Measurements from ENCODE around the gene CDH4.

The CDH4 gene

DNA sequence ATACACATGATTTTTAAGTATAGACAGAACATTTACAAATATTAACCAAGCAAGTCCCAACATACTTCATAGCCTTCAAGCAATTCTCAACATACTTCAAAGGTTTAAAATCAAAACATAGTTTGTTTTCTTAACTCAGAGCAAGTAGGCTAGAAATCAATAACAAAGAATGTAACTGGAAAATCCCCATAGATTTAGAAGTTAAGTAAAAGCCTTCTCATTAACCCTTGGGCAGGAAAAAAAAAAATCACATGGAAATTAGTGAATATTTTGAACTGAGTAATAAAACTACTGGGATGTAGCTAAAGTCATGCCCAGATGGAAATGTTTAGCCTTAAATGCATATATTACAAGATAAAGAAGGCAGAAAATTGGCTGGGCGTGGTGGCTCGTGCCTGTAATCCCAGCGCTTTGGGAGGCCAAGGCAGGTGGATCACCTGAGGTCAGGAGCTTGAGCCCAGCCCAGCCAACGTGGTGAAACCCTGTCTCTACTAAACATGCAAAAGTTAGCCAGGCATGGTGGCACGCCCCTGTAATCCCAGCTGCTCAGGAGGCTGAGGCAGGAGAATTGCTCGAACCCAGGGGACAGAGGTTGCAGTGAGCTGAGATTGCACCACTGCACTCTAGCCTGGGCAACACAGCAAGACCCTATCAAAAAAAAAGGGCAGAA is 497.5 kb downstream of the CDH4 start:
- H3K27me3 ChIP-seq (ENCODE audit: insufficient read depth, low read length) = no peaks in the 10 kb centered on the region
- peaks cover 4 to 10% of the 10 kb centered on the region in 2 experiments for H3K4me1 ChIP-seq (ENCODE audit: control insufficient read depth in 1 of 2, insufficient read depth in 2 of 2, low read length in 2 of 2)
- no peak overlapping the region for H3K27ac ChIP-seq (ENCODE audit: low read depth, low read length)
- no peak overlapping the region for H2BK12ac ChIP-seq (ENCODE audit: low read length)
- no peaks in the 10 kb centered on the region for H3K36me3 ChIP-seq (ENCODE audit: control insufficient read depth in 1 of 2, insufficient read depth in 2 of 2, low read length in 2 of 2)
- no peak overlapping the region for H2AK5ac ChIP-seq (ENCODE audit: low read length)
- H3K14ac ChIP-seq (ENCODE audit: low read length) = no peak overlapping the region
- H3K4me2 ChIP-seq (ENCODE audit: low read length) = no peak overlapping the region
- no peaks in the 10 kb centered on the region for H3K79me2 ChIP-seq (ENCODE audit: control insufficient read depth, insufficient read depth, low read length, poor library complexity)
- no peak overlapping the region for H3K9ac ChIP-seq (ENCODE audit: low read length)
- DNase-seq = no peak
- no peak overlapping the region for H2BK5ac ChIP-seq (ENCODE audit: low read depth, low read length, poor library complexity)
- no peak overlapping the region for H3K18ac ChIP-seq (ENCODE audit: low read length)
- H2AFZ ChIP-seq (ENCODE audit: insufficient read depth, low read length, poor library complexity) = no peak overlapping the region
- H4K91ac ChIP-seq (ENCODE audit: low read depth, low read length) = no peak overlapping the region
- no peak overlapping the region for H4K12ac ChIP-seq (ENCODE audit: low read depth, low read length)
- H3K9me3 ChIP-seq (ENCODE audit: insufficient read depth, low read depth, low read length) = peaks cover 5% of the 10 kb centered on the region
- no peak overlapping the region for H3K4me3 ChIP-seq (ENCODE audit: low read depth, low read length)
- no peak overlapping the region for H2BK120ac ChIP-seq (ENCODE audit: insufficient read depth, low read length, poor library complexity)
- H3K79me1 ChIP-seq (ENCODE audit: low read length) = no peaks in the 10 kb centered on the region
- WGBS (ENCODE audit: extremely low coverage, insufficient coverage, insufficient read length) = no CpG with 5 or more reads among the region's 6 CpGs
- no peak overlapping the region for H3K23ac ChIP-seq (ENCODE audit: low read length)
- H3K4ac ChIP-seq (ENCODE audit: low read depth, low read length) = no peak overlapping the region
- no peak overlapping the region for H4K8ac ChIP-seq (ENCODE audit: low read depth, low read length)

DNA sequence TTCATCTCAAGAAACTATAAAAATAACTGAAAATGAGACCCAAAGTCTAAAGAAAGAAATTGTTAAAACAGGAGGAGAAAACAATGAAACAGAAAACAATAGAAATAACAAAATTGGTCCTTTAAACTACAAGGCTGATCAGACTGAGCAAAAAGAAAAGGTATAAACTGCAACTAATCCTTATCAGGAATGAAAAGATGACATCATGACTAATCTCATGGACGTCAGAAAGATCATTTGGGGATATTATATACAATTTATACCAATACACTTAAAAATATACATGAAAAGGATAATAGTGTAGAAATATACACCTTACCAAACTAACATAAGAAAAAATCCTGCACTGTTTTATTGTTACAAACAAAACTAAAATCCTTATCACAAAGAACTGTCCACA is 498.0 kb downstream of the CDH4 start:
- H3K27ac ChIP-seq (ENCODE audit: low read depth, low read length) = no peak overlapping the region
- DNase-seq = no peak
- no peaks in the 10 kb centered on the region for H3K36me3 ChIP-seq (ENCODE audit: control insufficient read depth in 1 of 2, insufficient read depth in 2 of 2, low read length in 2 of 2)
- no peak overlapping the region for H3K4ac ChIP-seq (ENCODE audit: low read depth, low read length)
- no peak overlapping the region for H3K23ac ChIP-seq (ENCODE audit: low read length)
- peaks cover 4 to 10% of the 10 kb centered on the region in 2 experiments for H3K4me1 ChIP-seq (ENCODE audit: control insufficient read depth in 1 of 2, insufficient read depth in 2 of 2, low read length in 2 of 2)
- no peaks in the 10 kb centered on the region for H3K79me1 ChIP-seq (ENCODE audit: low read length)
- no peak overlapping the region for H3K4me3 ChIP-seq (ENCODE audit: low read depth, low read length)
- H2BK120ac ChIP-seq (ENCODE audit: insufficient read depth, low read length, poor library complexity) = no peak overlapping the region
- WGBS (ENCODE audit: extremely low coverage, insufficient coverage, insufficient read length) = no CpG with 5 or more reads among the region's 1 CpG
- no peaks in the 10 kb centered on the region for H3K79me2 ChIP-seq (ENCODE audit: control insufficient read depth, insufficient read depth, low read length, poor library complexity)
- peaks cover 7% of the 10 kb centered on the region for H3K9me3 ChIP-seq (ENCODE audit: insufficient read depth, low read depth, low read length)
- no peak overlapping the region for H2AFZ ChIP-seq (ENCODE audit: insufficient read depth, low read length, poor library complexity)
- H3K18ac ChIP-seq (ENCODE audit: low read length) = no peak overlapping the region
- no peak overlapping the region for H4K8ac ChIP-seq (ENCODE audit: low read depth, low read length)
- H4K91ac ChIP-seq (ENCODE audit: low read depth, low read length) = no peak overlapping the region
- H4K12ac ChIP-seq (ENCODE audit: low read depth, low read length) = no peak overlapping the region
- no peak overlapping the region for H2BK12ac ChIP-seq (ENCODE audit: low read length)
- no peak overlapping the region for H3K9ac ChIP-seq (ENCODE audit: low read length)
- no peaks in the 10 kb centered on the region for H3K27me3 ChIP-seq (ENCODE audit: insufficient read depth, low read length)
- no peak overlapping the region for H2AK5ac ChIP-seq (ENCODE audit: low read length)
- H2BK5ac ChIP-seq (ENCODE audit: low read depth, low read length, poor library complexity) = no peak overlapping the region
- H3K4me2 ChIP-seq (ENCODE audit: low read length) = no peak overlapping the region
- H3K14ac ChIP-seq (ENCODE audit: low read length) = no peak overlapping the region

DNA sequence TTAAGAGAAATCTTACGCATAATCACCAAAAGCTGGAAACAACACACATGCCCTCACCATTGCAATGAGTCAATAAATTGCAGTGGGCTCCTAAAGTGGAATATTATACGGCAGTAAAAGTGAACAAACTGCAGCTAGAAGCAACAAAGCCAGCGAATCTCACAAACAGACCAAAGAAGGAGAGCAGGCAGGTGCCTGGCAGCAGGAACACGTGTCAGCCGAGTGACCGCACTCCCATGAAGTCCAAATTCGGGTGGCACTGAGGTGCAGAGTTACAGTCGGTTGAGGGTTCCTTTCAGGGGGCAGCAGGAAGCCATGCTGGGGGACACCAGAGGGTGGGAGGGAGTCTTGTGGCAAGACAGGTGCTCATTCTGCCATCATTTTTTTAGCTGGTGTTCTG is 500.5 kb downstream of the CDH4 start:
- Histone ChIP-seq H3K9ac (ENCODE audit: low read length) (no peak overlapping the region), H4K8ac (ENCODE audit: low read depth, low read length) (no peak overlapping the region), H3K4me3 (ENCODE audit: low read depth, low read length) (no peak overlapping the region), H4K91ac (ENCODE audit: low read depth, low read length) (no peak overlapping the region), H3K27ac (ENCODE audit: low read depth, low read length) (no peak overlapping the region), H3K18ac (ENCODE audit: low read length) (no peak overlapping the region), H3K9me3 (ENCODE audit: insufficient read depth, low read depth, low read length) (peaks cover 10% of the 10 kb centered on the region), H3K23ac (ENCODE audit: low read length) (no peak overlapping the region), H2BK12ac (ENCODE audit: low read length) (no peak overlapping the region), H2AK5ac (ENCODE audit: low read length) (no peak overlapping the region), H3K14ac (ENCODE audit: low read length) (no peak overlapping the region), H2AFZ (ENCODE audit: insufficient read depth, low read length, poor library complexity) (no peak overlapping the region), H3K79me1 (ENCODE audit: low read length) (no peaks in the 10 kb centered on the region), H4K12ac (ENCODE audit: low read depth, low read length) (no peak overlapping the region), H3K4me1 (ENCODE audit: control insufficient read depth in 1 of 2, insufficient read depth in 2 of 2, low read length in 2 of 2) (peaks cover 4 to 12% of the 10 kb centered on the region in 2 experiments), H3K4me2 (ENCODE audit: low read length) (no peak overlapping the region), H2BK5ac (ENCODE audit: low read depth, low read length, poor library complexity) (no peak overlapping the region), H3K79me2 (ENCODE audit: control insufficient read depth, insufficient read depth, low read length, poor library complexity) (no peaks in the 10 kb centered on the region), H3K36me3 (ENCODE audit: control insufficient read depth in 1 of 2, insufficient read depth in 2 of 2, low read length in 2 of 2) (no peaks in the 10 kb centered on the region), H2BK120ac (ENCODE audit: insufficient read depth, low read length, poor library complexity) (no peak overlapping the region), H3K4ac (ENCODE audit: low read depth, low read length) (no peak overlapping the region), H3K27me3 (ENCODE audit: insufficient read depth, low read length) (no peaks in the 10 kb centered on the region)
- no peak for DNase-seq
- WGBS (ENCODE audit: extremely low coverage, insufficient coverage, insufficient read length) = no CpG with 5 or more reads among the region's 8 CpGs

DNA sequence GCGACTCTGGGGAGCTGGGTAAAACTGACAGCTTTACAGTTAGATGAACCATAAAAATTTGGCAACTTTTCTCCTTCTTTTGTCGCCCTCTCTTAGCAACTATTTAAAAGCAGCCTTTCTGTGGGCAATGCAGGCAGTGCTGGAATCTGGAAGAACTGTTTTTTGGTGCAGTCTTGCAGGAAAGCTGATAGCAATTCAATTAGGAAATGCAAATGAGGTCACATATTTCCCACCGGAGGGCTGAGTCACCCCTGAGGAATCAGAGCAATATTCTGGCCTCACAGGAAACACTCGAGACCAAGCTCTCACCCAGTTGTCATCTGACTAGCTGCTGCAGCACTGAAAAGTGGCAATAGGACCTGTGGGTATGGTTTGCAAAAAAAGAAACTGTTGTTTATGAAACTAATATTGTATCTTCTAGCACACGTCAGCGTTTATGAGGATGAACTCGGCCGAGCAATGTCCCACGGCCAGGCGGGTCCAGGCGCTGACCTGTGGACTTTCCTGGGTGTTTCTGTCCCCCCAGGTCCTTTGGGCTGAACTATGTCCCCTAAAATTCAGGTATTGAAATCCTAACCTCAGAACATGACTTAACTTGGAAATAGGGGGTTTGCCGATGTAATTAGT is 501.4 kb downstream of the CDH4 start:
- WGBS (ENCODE audit: extremely low coverage, insufficient coverage, insufficient read length) = no CpG with 5 or more reads among the region's 12 CpGs
- no peak overlapping the region for H2AK5ac ChIP-seq (ENCODE audit: low read length)
- no peaks in the 10 kb centered on the region for H3K36me3 ChIP-seq (ENCODE audit: control insufficient read depth in 1 of 2, insufficient read depth in 2 of 2, low read length in 2 of 2)
- no peak overlapping the region for H3K23ac ChIP-seq (ENCODE audit: low read length)
- peak; percentile 13 to 28 for DNase-seq
- H4K8ac ChIP-seq (ENCODE audit: low read depth, low read length) = no peak overlapping the region
- H3K4me2 ChIP-seq (ENCODE audit: low read length) = peak overlapping the region; percentile 41
- H3K14ac ChIP-seq (ENCODE audit: low read length) = no peak overlapping the region
- H3K4me1 ChIP-seq (ENCODE audit: control insufficient read depth in 1 of 2, insufficient read depth in 2 of 2, low read length in 2 of 2) = peaks cover 4 to 12% of the 10 kb centered on the region in 2 experiments
- H3K27ac ChIP-seq (ENCODE audit: low read depth, low read length) = no peak overlapping the region
- no peak overlapping the region for H3K18ac ChIP-seq (ENCODE audit: low read length)
- H3K4ac ChIP-seq (ENCODE audit: low read depth, low read length) = no peak overlapping the region
- no peak overlapping the region for H2BK12ac ChIP-seq (ENCODE audit: low read length)
- no peak overlapping the region for H2AFZ ChIP-seq (ENCODE audit: insufficient read depth, low read length, poor library complexity)
- no peak overlapping the region for H4K91ac ChIP-seq (ENCODE audit: low read depth, low read length)
- H3K9me3 ChIP-seq (ENCODE audit: insufficient read depth, low read depth, low read length) = peaks cover 10% of the 10 kb centered on the region
- H3K4me3 ChIP-seq (ENCODE audit: low read depth, low read length) = no peak overlapping the region
- H3K79me1 ChIP-seq (ENCODE audit: low read length) = no peaks in the 10 kb centered on the region
- no peaks in the 10 kb centered on the region for H3K27me3 ChIP-seq (ENCODE audit: insufficient read depth, low read length)
- no peak overlapping the region for H3K9ac ChIP-seq (ENCODE audit: low read length)
- H4K12ac ChIP-seq (ENCODE audit: low read depth, low read length) = no peak overlapping the region
- no peaks in the 10 kb centered on the region for H3K79me2 ChIP-seq (ENCODE audit: control insufficient read depth, insufficient read depth, low read length, poor library complexity)
- no peak overlapping the region for H2BK120ac ChIP-seq (ENCODE audit: insufficient read depth, low read length, poor library complexity)
- no peak overlapping the region for H2BK5ac ChIP-seq (ENCODE audit: low read depth, low read length, poor library complexity)
